Activated CD4-positive, alpha-beta memory T cell treated with anti-CD3 and anti-CD28 coated beads for 36 hours (primary cell): ENCODE data around the gene RHBDL3. TPM values are rescaled to one million over a fixed set of nuclear protein-coding genes. Genes with fewer than 3 reads are reported as not detected.
"Not testable (repeated sequence)": the region's sequence is repeated elsewhere in the genome, so short reads cannot be mapped to it uniquely, and the experiment has no call there.

Source experiments
- CTCF ChIA-PET: fragments of 350-600 bp; sonication (Branson Sonifier 250); formaldehyde crosslinking; loops from one replicate; lab custom pipeline; 2021; ENCODE audit warnings: antibody characterized with exemption, inconsistent platforms; lab: Charles Lee
- POLR2A ChIA-PET: fragments of 350-600 bp; sonication (Branson Sonifier 250); formaldehyde crosslinking; loops from one replicate; lab custom pipeline; 2021; ENCODE audit warnings: antibody characterized with exemption; lab: Charles Lee
- DNase-seq: peaks from one replicate; pipeline ENCODE4 v3.0.0-alpha.2; 2020
- H3K27ac Mint-ChIP-seq: one replicate; pipeline ENCODE4 v1.8.0; 2021; ENCODE audit warnings: mixed read lengths
- H3K27me3 Mint-ChIP-seq: one replicate; pipeline ENCODE4 v1.8.0; 2021; ENCODE audit warnings: mixed read lengths
- H3K36me3 Mint-ChIP-seq: one replicate; pipeline ENCODE4 v1.8.0; 2021; ENCODE audit warnings: mixed read lengths
- H3K4me1 Mint-ChIP-seq: one replicate; pipeline ENCODE4 v1.8.0; 2021; ENCODE audit warnings: low read depth, mixed read lengths
- H3K4me3 Mint-ChIP-seq: one replicate; pipeline ENCODE4 v1.8.0; 2021; ENCODE audit warnings: mild to moderate bottlenecking, mixed read lengths
- H3K9me3 Mint-ChIP-seq: one replicate; pipeline ENCODE4 v1.8.0; 2021; ENCODE audit warnings: mixed read lengths
- intact Hi-C: fragments of 100-400 bp; cut with micrococcal nuclease; formaldehyde crosslinking; loops from one replicate; pipeline ENCODE4 v1.15.1; 2023
- microRNA-seq: library from miRNA; unstranded; fragments of <30 nt; microRNA quantifications from one replicate; pipeline ENCODE4 v1.2.0, GENCODE V29; 2022; ENCODE audit warnings: borderline number of aligned reads, borderline microRNAs expressed, borderline replicate concordance
- total RNA-seq, 2 experiments: library from RNA; stranded (reverse); gene quantifications; one replicate each; pipeline ENCODE4 v1.2.3, GENCODE V29; 2021

RHBDL3 gene
- total RNA-seq, 2 experiments from 2014 or later, result 0.17 TPM; not detected in 1

DNA sequence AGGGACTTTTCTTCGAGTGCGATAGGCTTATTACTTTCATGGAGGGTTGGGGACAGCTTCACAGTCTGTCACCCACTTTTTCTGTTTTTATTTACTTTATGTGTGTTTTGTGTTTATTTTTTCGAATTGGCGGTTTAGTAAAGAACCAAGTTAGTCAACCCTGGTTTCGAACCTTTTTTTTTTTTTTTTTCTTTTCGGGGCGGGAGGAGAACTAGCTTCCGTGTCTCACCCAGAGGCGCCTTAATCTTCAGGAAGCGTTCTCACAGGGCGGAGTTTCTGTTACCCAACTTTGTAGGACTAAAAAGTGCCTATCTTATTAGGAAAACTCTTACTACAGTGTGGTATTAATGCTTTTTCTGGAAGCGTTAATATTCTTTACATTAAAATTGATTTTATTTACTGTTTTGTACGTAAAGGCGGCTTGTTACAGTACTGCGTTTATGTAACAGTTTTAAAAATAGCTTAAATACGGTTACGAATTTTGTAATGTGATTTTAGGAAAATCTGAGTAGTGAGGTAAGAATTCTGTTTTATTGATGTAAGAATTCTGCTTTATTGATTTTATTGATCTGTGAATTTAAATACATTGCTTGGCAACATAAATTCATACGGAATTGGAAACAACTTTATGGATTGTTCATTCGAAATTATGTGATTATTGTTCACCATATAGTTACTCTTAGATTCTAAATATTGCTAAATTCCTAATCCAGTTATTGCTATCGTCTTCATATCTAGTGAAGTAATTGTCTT, 85.2 kb downstream of the RHBDL3 start:
- H3K9me3 Mint-ChIP-seq, result no peaks in the 10 kb centered on the region
- H3K27ac Mint-ChIP-seq, result peak overlapping the region; percentile 100
- intact Hi-C loops, result loop anchor here (1.0 to 5.0 kb wide), 3 partner anchors 10 to 171 kb away; partner anchors contain the start of gene PSMD11
- no peaks in the 10 kb centered on the region for H3K27me3 Mint-ChIP-seq
- H3K4me3 Mint-ChIP-seq, result peak overlapping the region; percentile 99
- ChIA-PET POLR2A (interaction anchor here (0.6 to 2.0 kb wide), 5 partner anchors 9 to 136 kb away, joined by 3 to 10 read pairs (median 3); partner anchors contain the start of genes C17orf75, CDK5R1 and PSMD11), CTCF (interaction anchor here (0.6 to 1.8 kb wide), 7 partner anchors 10 to 213 kb away, joined by 3 to 10 read pairs (median 4); partner anchors contain the start of gene PSMD11)
- DNase-seq, result peak; percentile 51
- H3K36me3 Mint-ChIP-seq, result peaks cover 52% of the 10 kb centered on the region
- H3K4me1 Mint-ChIP-seq, result peaks cover 33% of the 10 kb centered on the region

- H3K9me3 Mint-ChIP-seq, DNase-seq, H3K27me3 Mint-ChIP-seq, POLR2A ChIA-PET, H3K27ac Mint-ChIP-seq: not testable (repeated sequence)
- Mint-ChIP-seq H3K4me3 (peak overlapping the region; percentile 99), H3K36me3 (peaks cover 58% of the 10 kb centered on the region), H3K4me1 (peaks cover 39% of the 10 kb centered on the region)
- intact Hi-C loops, result loop anchor here (5.0 kb wide), 1 partner anchor 170 kb away; no protein-coding TSS in a partner anchor
- CTCF ChIA-PET, result interaction anchor here (1.5 kb wide), 1 partner anchor 110 kb away, joined by 5 read pairs; no protein-coding TSS in a partner anchor
These were observed 87.1 kb downstream of the RHBDL3 start for GRCh38 chr17:32352734-32353133.

GRCh38 chr17:32355649-32356377, 90.2 kb downstream of the RHBDL3 start:
- Mint-ChIP-seq H3K27ac (peak overlapping the region; percentile 18), H3K27me3 (no peaks in the 10 kb centered on the region), H3K4me3 (peak overlapping the region; percentile 0), H3K9me3 (no peaks in the 10 kb centered on the region), H3K36me3 (peaks cover 61% of the 10 kb centered on the region), H3K4me1 (peaks cover 41% of the 10 kb centered on the region)
- intact Hi-C loops, result no loop called here
- ChIA-PET POLR2A (no interaction called here), CTCF (interaction anchor here (1.7 kb wide), 1 partner anchor 10 kb away, joined by 3 read pairs; no protein-coding TSS in a partner anchor)
- no peak for DNase-seq

DNA sequence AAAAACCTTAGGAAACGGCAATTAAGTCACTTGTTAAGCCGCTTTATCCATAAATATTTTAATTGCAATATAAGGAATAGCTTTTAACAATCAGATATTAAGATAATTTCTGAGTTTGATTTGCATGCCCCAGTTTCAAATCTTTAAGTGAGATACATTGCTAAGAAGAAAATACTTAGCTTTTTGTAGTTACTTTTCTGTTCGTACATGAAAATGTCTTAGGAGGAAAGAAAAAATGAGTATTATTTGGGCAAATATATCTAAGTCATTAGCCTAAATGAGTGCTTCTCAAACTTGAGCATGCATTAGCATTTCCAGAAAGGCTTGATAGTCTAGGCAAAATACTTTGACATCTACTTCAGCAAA, 90.7 kb downstream of the RHBDL3 start:
- H3K4me3 Mint-ChIP-seq, result no peak overlapping the region
- no peaks in the 10 kb centered on the region for H3K9me3 Mint-ChIP-seq
- no peaks in the 10 kb centered on the region for H3K27me3 Mint-ChIP-seq
- peaks cover 64% of the 10 kb centered on the region for H3K36me3 Mint-ChIP-seq
- H3K4me1 Mint-ChIP-seq, result peaks cover 40% of the 10 kb centered on the region
- no peak for DNase-seq
- H3K27ac Mint-ChIP-seq, result no peak overlapping the region
- intact Hi-C loops, result no loop called here
- ChIA-PET CTCF (interaction anchor here (1.7 kb wide), 1 partner anchor 10 kb away, joined by 3 read pairs; no protein-coding TSS in a partner anchor), POLR2A (no interaction called here)

- Mint-ChIP-seq H3K4me1 (peaks cover 39% of the 10 kb centered on the region), H3K36me3 (peaks cover 62% of the 10 kb centered on the region), H3K27me3 (no peaks in the 10 kb centered on the region), H3K27ac (no peak overlapping the region), H3K4me3 (no peak overlapping the region), H3K9me3 (no peaks in the 10 kb centered on the region)
- intact Hi-C loops, result no loop called here
- DNase-seq, result no peak
- CTCF ChIA-PET, result interaction anchor here (1.7 kb wide), 1 partner anchor 9 kb away, joined by 3 read pairs; no protein-coding TSS in a partner anchor
- POLR2A ChIA-PET, result no interaction called here
These were observed 91.1 kb downstream of the RHBDL3 start for GRCh38 chr17:32356750-32357149.

GRCh38 chr17:32357615-32358014, 92.0 kb downstream of the RHBDL3 start:
- H3K4me3 Mint-ChIP-seq, result no peak overlapping the region
- no peak overlapping the region for H3K27ac Mint-ChIP-seq
- H3K4me1 Mint-ChIP-seq, result peaks cover 37% of the 10 kb centered on the region
- DNase-seq, result no peak
- no peaks in the 10 kb centered on the region for H3K9me3 Mint-ChIP-seq
- peaks cover 61% of the 10 kb centered on the region for H3K36me3 Mint-ChIP-seq
- no peaks in the 10 kb centered on the region for H3K27me3 Mint-ChIP-seq
- ChIA-PET CTCF (no interaction called here), POLR2A (no interaction called here)
- intact Hi-C loops, result no loop called here

- ChIA-PET CTCF (no interaction called here), POLR2A (no interaction called here)
- peaks cover 28% of the 10 kb centered on the region for H3K4me1 Mint-ChIP-seq
- intact Hi-C loops, result no loop called here
- DNase-seq, result no peak
- no peak overlapping the region for H3K27ac Mint-ChIP-seq
- no peaks in the 10 kb centered on the region for H3K27me3 Mint-ChIP-seq
- H3K36me3 Mint-ChIP-seq, result peaks cover 62% of the 10 kb centered on the region
- no peaks in the 10 kb centered on the region for H3K9me3 Mint-ChIP-seq
- H3K4me3 Mint-ChIP-seq, result no peak overlapping the region
These were observed 95.6 kb downstream of the RHBDL3 start for GRCh38 chr17:32361270-32361669.

GRCh38 chr17:32370426-32370825, 104.8 kb downstream of the RHBDL3 start:
- Mint-ChIP-seq H3K27ac (no peak overlapping the region), H3K4me1 (peaks cover 36% of the 10 kb centered on the region), H3K36me3 (peaks cover 48% of the 10 kb centered on the region), H3K27me3 (no peaks in the 10 kb centered on the region), H3K9me3 (no peaks in the 10 kb centered on the region), H3K4me3 (no peak overlapping the region)
- POLR2A ChIA-PET, result interaction anchor here (1.5 kb wide), 1 partner anchor 20 kb away, joined by 3 read pairs; no protein-coding TSS in a partner anchor
- DNase-seq, result no peak
- CTCF ChIA-PET, result interaction anchor here (1.5 kb wide), 1 partner anchor 74 kb away, joined by 5 read pairs; the partner anchor contains the start of gene PSMD11
- intact Hi-C loops, result no loop called here

Small RNAs within 50 kb of the gene (microRNA-seq; reads per million reads assigned to microRNA genes)
- gene MIR632, result 2.4 reads per million

Other genes starting within 250 kb of the RHBDL3 start
- gene RHOT1, start 123.3 kb upstream of the RHBDL3 start, total RNA-seq, result 10 to 100 TPM; 22.9 to 24.4 TPM
- gene C17orf75, start 76.3 kb downstream of the RHBDL3 start, total RNA-seq, result 10 to 100 TPM; 25.6 to 28.5 TPM
- 100 to 1,000 TPM; 192 to 209 TPM for gene ZNF207, start 84.3 kb downstream of the RHBDL3 start, total RNA-seq
- 100 to 1,000 TPM; 161 to 162 TPM for gene PSMD11, start 178.7 kb downstream of the RHBDL3 start, total RNA-seq
- gene CDK5R1, start 221.2 kb downstream of the RHBDL3 start, total RNA-seq, result 10 to 100 TPM; 12.4 to 13.1 TPM